DMS 273 treated with DMSO at 0.1 percent for 48 hours (cell line): ENCODE measurements around the gene RPAIN.
"Not testable (repeated sequence)": the region's sequence is repeated elsewhere in the genome, so short reads cannot be mapped to it uniquely, and the experiment has no call there.

Experiments
- DNase-seq: peaks from one replicate; lab custom pipeline; 2025; lab: John Stamatoyannopoulos, UW

Gene RPAIN

DNA sequence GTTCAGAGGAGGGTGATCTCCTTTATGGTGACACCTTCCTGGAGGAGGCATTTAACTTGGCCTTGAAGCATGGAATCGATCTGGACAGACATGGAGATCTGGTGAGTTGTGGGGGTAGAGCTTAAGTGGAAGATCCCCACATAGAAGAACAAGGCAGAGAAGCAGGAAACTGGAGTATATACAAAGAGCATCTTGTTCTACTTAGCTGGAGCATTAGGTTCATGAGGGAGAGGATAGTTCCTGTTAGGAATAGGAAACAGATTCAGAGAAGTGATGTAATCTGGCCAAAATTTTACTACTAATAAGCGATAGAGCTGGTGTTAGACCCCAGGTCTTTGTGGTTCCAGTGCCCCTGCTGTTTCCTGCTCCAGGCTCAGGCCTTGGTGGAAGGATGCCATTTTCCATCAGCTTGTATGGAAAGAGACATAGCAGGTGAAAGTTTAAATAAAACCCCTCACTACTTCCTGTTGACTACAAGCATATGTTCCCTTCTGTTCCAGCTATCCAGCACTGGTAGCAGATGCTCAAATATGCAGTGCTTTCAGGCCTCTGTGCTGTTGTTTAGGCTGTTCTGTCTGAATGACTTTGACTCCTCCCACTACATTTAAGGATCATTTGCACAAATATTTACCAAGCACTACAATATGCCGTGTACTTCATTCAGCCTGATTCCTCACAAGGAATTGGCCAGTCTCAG, 9.4 kb downstream of the RPAIN start:
- DNase-seq = no peak

DNA sequence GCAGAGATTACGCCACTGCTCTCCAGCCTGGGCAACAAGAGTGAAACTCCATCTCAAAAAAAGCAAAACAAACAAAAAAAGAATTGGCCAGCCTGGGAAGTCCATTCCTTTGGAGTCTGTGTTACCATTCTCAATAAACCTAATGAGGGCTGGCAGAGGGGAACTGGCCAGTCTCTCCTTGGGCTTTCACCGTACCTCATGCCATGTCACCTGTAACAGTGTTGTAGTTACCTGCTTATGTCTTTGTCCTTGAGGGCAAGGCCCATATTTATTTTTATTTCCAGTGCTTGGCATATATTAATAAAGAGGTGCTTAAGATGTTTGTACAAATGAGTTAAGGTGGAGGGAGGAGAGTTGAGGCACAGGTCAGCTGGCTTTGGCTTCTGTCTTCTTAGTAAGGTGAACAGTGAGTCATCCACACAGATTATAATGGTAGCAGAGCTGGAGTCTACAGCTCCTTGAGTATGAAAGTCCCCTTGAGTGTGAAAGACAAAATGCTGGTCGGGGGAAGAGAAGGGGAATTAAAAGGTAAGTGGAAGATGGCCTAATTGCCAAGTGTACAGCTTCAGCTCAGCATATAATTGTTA, 10.5 kb downstream of the RPAIN start:
- DNase-seq = no peak

- DNase-seq = not testable (repeated sequence)
These were observed 11.3 kb downstream of the RPAIN start for GRCh38 chr17:5431234-5431633.

DNA sequence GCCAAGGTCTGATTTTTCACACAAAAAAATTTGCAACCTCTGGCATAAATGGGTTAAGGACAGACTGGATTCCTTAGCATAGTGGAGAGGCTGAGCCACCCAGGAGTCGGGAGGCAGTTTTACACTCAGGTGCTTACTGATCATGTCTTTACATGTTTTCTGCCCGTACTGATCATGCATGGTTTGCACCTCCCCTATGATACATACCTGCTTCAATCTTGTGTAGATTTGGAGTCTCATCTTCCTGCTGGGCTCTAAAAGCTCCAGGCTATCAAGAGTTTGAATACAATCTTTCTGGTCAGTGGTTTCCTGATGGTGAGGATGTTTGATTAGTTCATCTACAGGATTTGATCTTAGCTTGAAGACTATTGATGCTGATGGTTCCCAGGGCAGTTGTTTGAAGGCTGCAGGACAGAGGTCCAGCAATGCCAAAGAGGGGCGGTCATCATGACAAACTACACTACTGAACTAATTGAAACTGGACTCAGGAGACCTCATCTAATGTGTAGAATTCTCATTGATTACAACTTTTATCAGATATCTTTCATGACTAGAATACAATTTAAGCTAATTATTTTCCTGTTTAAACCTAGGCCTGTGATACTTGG, 12.1 kb downstream of the RPAIN start:
- no peak for DNase-seq

- DNase-seq = no peak
These were observed 15.0 kb downstream of the RPAIN start for GRCh38 chr17:5434984-5435383.

DNA sequence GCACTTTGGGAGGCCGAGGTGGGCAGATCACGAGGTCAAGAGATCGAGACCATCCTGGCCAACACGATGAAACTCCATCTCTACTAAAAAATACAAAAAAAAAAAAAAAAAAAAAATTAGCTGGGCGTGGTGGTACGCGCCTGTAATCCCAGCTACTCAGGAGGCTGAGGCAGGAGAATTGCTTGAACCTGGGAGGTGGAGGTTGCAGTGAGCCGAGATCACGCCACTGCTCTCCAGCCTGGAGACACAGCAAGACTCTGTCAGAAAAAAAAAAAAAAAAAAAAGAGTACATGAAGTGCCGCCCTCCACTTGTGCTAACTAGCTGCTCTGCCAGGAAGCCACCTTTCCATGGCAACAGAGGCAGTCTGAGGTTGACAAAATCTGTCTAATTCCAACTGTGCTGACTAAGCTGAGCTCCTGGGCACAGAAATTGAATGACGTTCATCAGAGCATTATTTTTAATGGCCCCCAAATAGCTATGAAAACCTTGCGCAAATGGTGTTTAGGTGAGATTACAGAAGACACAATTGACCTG, 15.9 kb downstream of the RPAIN start:
- not testable (repeated sequence) for DNase-seq

- no peak for DNase-seq
These were observed 17.8 kb downstream of the RPAIN start for GRCh38 chr17:5437721-5438317.

DNA sequence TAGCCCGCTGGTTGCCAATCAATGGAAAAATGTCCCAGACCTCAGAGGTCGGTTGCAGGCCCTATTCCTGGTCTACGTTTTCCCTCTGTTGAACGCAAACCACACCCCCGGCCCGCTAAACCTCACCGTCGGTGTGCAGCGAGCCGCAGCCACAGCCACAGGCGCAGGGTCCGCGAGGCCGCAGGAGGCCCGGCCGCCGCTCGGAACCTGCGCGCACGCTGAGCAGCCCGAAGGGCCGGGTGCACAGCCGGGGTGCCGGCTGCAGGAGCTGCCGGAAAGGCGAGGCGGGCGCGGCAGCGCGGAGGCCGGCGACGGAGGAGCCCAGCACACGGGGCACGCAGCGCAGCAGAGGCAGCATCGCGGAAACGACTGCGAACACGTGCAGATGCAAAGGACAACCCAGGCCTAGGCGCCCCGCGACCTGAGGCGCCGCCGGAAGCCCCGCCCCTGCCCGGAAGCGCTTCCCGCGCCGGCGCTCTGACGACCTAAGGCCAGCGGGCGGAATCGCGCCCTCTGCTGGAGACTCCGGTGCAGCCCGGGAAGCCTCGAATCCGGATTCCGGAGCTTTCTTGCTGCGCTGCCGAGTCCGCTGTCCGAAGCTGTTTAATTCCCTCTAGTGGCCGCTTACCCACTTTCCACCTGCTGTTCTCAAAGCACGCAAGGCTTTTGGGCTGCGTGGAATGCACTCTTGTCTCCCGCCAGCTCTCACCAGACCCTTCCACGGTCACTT, 18.9 kb downstream of the RPAIN start, which contains the start of gene C1QBP:
Gene C1QBP, minus strand, starts transcription at position 440 of the 730 bp plus-strand sequence. Its CDS starts 82 bp downstream, at position 358.
- DNase-seq = peak; percentile 67

- no peak for DNase-seq
These were observed 19.4 kb downstream of the RPAIN start for GRCh38 chr17:5439446-5439764.

DNA sequence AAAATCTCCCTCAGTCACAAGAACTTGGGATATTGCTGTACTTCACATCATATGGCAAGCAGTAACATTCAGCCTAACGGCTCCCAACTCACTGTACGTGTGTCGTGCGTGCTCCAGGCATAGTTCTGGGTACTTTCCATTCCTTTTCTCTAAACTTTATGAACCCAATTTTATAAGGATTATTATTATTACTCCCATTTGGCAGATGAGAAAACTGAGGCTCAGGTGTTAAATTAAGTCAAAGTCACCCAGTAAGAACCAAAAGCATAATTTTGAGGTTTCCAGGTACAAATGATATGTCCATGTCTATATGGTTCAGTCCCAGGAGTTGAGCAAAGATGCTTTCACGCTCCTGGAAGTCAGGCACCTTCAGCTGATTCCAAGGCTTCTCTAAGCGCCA, 23.7 kb downstream of the RPAIN start:
- no peak for DNase-seq

DNA sequence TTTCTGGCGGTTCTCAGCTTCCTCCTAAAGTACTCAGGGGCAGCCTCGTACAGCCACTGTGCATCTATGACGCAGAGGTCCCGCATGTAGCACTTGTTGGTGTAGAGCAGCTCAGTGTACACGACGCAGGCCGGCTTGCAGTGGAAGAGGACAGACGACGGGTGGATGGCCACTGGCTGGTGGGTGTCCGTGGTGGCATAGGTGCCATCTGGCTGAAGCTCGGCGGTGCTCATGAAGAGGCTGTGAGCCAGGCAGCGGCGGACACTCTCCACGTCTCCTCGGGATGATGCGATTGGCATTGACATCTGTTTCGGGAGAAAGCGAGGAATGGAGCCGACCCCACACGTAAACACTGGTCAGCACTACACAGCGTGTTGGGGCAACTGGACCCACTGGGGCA, 24.2 kb downstream of the RPAIN start:
- no peak for DNase-seq

DNA sequence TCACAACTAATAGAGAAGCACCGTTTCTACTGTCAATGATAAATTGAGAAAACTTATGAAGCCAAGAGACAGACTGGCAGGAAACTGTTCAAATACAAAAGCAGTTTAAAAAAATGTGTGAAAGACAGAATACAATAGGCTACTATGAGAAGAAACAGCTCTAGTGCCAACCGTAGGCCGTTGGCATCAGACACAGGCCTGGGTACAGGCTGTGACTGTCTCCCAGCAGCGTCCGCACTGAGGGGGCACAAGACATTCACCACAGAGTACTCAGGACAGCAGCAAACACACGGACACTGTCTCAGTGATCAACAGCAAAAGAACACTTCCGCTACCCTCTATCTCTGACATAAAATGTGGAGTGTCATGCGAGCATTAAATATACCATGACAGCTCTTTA, 26.8 kb downstream of the RPAIN start:
- DNase-seq = no peak

DNA sequence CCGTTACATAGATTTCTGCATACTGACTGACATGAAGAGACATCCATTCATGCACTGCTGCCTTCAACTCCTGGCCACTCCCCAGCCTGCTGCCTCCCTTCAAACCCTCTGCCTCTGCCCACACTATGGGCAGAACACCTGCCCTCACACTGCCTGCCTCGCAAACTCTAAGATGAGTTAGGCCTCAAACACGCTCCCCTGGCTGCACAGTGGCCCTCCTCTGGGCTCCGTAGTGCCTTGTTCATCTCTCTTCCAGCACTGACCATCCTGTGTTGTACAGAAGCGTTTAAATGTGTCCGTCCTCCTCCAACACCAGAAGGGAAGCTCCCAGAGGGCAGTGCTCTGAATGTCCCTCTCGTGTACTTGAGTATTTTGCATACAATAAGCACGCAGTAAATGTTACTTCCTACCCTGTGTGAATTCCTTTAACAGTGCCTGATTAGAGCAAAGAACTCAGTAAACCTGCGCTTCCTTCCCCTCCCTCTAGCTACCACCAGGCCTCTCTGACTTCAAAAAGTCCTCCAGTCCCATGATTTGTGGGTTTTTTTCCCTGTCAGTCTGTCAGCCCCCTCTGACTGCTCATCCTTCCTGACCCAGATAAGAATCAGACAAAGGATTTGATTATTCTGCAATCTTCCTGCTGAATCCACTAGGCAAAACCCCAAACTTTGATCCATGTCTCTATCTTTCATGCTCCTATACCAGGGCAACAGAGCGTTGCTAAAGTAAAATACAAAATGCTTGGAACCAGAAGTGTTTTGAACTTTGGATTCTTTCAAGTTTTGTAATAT, 44.9 kb downstream of the RPAIN start:
- DNase-seq = no peak

GRCh38 chr17:5466295-5466694, 46.3 kb downstream of the RPAIN start:
- no peak for DNase-seq

DNA sequence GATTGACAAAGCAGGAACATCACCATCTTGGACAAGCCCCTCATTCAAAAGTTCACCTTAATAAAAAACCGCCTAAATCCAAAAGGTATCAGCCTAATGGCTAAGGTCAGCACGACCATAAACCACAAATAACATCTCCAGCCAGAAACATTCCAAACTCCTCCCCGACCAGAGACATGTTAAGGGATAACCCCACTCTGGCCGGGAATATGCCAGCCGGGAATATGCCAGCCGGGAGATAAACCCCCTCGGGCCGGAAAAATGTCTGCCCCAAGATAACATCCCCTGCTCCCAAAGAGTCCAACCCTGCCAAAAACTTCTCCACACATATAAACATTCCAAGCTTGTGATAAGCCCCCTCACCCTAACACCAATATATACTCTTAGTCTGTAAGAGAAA, 47.4 kb downstream of the RPAIN start:
- no peak for DNase-seq

GRCh38 chr17:5468075-5468473, 48.1 kb downstream of the RPAIN start:
- no peak for DNase-seq

DNA sequence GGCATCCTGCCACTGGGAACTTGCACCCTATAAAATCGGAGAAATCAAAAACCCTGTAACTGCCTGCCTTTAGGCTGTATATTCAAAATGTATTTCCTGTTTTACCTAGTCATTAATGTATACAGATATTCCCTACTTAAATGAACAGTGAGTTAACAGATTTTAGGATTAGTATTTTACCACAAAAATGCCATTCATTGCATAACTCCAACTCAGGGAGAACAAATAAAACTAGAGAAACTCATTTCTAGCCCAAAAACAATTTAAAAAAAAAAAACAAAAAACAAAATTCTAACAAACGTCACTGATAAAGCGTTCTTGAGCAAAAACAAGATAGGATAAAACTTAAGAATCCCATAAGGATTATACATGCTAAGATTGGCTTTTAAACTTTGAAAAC, 52.5 kb downstream of the RPAIN start:
- DNase-seq = no peak

DNA sequence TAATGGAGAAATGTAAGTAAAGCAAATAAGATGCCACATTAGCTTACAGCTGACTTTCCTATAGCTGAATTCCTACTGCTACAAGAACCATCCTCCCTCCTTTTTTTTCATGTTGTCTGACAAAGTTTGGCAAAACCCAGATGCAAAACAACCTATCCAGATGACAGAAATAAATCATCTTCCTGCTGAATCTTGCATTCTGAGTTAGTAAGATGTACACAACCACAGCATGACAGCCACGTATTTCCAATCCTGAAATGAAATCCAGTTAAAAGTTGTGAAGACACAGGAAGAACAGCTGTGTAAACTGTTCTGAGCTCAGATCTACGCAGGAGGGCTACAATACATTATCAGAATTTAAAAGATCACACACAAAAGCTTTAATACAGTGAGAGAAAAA, 53.9 kb downstream of the RPAIN start:
- DNase-seq = no peak

DNA sequence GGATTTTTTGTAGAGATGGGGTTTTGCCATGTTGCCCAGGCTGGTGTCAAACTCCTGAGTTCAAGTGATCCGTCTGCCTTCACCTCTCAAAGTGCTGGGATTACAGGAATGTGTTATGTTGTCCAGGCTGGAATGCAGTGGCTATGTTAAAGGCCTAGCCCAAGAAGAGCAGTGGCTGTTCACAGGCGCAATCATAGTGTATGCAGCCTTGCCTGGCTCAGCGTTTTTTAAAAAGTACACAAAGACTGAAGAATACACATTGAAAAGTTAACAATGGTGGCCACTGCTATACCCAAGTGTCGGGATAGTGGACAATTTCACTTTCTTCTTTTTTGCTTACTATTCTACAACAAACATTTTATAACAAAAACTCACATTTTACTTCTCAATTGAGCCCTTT, 59.0 kb downstream of the RPAIN start:
- no peak for DNase-seq

DNA sequence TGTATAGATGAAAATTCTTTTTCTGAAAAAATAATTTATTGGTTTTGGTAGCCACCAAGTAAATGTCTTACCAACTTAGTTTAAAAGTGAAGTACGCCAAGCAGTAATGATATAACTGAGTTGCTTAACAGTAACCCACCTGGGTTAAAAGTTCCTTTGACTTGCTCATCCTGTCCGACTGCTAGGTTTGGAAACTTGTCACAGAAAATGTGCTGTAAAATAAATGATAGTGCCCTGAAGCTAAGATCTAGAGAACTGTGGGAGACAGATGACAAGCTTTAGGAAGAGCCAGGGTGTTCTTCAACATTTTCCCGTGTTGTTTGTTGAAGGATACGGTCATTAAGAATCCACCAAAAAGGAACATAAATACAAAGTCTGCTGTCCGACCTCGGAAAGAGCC, 61.0 kb downstream of the RPAIN start:
- DNase-seq = no peak

DNA sequence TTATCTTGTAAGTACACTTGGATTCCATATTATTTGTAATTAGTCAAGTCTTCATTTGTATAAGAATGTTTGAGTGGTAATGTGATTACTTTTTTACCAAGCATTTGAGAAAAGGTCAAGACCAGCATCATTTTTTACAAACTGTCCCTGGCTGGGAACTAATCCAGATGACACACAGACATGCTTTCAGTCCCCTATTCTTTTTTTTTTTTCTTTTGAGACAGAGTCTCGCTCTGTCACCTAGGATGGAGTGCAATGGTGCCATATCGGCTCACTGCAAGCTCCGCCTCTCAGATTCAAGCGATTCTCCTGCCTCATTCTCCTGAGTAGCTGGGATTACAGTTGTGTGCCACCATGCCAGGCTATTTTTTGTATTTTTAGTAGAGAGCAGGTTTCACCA, 61.5 kb downstream of the RPAIN start:
- DNase-seq = no peak
